Activated CD4-positive, CD25-positive, alpha-beta regulatory T cell treated with anti-CD3 and anti-CD28 coated beads, Interleukin-2, amount 50 U/mL, for 16 hours (primary cell): ENCODE results near the gene MMEL1.
"Not testable (repeated sequence)": the region's sequence is repeated elsewhere in the genome, so short reads cannot be mapped to it uniquely, and the experiment has no call there.

Experiments
- DNase-seq: peaks from one replicate; pipeline ENCODE4 v3.0.0-alpha.2; 2020; ENCODE audit warnings: low read depth, low spot score

The MMEL1 gene

DNA sequence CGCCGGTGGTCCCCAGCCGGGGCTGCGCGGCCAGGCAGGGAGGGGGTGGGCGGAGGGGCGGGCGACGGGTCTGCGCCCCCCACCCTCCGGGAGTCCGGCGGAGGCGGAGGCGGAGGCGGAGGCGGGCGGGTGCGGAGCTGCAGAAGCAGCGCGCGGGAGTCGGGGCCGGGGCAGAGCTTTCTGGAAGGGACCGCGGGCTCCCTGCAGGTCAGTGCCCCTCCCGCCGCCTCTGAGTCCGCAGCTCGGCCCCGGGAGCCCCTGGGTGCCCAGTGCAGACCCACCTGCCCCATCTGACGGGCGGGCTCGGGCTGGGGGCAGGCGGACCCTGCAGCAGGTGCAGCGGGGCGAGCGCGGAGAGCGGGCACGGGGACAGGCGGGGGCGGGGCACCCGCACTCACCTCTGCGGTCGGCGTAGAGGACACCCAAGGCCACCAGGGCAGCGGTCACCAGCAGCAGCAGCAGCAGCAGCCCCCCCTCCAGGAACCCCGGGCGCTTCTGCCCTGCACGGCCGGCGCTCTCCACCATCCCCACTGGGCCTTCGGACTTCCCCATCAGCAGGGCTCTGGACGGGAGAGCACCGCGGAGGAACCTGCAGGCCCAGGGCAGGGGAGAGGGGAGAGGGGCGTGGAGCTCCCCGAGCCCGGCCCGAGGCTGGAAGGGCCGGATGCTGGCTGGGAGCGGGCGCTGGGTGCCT, 3.7 kb downstream of the MMEL1 start:
- no peak for DNase-seq

DNA sequence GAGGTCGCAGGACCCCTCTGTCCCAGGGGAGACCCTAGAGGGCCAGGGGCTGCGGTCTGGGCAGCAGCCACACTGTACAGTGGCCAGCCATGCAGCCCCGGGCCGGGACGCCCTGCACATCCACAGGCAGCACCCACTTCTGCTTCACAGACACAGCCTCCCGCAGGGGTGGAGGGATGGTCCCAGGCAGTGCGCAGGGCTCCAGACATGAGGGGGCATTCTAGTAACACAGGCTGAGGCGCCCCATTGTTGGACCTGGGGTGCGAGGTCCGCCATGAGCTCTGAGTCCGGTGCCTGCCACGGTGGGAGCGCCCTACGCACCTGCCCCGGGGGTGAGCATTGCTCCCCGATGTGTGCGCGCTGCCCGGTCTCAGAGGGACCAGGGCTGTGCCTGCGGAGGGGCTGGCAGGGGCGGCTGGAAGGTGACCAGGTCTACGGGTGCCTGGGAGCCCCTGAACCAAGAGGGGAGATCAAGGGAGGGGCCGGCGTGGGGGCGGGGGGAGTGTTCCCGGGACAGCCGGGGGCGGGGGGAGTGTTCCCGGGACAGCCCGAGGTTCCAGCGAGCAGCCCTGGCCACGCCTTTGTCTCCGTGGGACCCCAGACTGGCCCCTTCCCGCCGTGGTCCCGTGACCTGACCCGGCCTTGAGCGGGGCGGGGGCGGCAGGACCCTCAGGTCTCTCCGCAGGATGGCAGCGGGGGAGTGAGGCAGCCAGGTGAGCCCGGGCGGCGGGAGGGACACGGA, 4.5 kb downstream of the MMEL1 start:
- no peak for DNase-seq

DNA sequence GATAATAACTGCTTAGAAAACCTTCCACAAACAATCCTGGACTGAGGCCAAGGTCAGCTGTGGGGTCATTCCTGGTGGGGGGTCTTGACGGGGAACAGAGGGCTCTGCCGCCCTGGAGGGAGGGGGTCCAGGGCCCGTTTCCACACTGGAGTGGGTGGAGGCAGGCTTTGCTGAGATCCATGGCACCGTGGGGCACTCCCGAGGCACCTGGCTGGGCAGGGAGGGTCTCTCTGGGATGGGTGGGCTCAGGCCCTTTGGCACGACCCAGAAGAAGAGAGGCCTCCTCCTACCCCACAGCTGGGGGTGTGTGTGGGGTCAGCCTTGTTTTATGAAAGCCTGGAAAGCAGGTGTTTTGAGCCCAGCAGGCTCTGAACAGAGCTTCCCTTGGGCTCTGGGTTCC, 5.1 kb downstream of the MMEL1 start:
- no peak for DNase-seq

DNA sequence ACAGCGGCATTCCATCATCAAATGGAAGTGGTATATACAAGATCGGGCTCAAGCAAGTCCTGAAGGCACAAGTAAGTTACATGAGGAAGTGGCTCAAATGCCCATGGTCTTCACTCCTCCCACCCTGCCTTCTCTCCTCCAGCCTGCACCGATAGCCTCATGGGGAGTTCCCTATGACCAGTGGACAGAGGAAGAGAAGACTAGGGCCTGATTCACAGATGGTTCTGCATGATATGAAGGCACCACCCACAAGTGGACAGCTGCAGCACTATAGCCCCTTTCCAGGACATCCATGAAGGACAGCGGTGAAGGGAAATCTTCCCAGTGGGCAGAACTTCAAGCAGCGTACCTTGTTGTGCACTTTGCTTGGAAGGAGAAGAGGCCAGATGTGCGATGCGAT, 7.1 kb downstream of the MMEL1 start:
- DNase-seq: not testable (repeated sequence)

DNA sequence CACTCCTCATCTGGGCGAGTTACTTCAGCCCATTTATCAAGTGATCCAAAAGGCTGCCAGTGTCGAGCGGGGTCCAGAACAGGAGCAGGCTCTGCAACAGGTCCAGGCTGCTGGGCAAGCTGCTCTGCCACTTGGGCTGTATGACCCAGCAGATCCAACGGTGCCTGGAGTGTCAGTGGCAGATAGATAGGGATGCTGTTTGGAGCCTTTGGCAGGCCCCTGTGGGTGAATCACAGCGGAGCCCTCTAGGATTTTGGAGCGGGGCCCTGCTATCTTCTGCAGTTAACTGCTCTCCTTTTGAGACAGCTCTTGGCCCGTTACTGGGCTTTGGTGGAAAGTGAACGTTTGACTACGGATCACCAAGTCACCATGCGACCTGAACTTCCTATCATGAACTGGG, 7.5 kb downstream of the MMEL1 start:
- no peak for DNase-seq

DNA sequence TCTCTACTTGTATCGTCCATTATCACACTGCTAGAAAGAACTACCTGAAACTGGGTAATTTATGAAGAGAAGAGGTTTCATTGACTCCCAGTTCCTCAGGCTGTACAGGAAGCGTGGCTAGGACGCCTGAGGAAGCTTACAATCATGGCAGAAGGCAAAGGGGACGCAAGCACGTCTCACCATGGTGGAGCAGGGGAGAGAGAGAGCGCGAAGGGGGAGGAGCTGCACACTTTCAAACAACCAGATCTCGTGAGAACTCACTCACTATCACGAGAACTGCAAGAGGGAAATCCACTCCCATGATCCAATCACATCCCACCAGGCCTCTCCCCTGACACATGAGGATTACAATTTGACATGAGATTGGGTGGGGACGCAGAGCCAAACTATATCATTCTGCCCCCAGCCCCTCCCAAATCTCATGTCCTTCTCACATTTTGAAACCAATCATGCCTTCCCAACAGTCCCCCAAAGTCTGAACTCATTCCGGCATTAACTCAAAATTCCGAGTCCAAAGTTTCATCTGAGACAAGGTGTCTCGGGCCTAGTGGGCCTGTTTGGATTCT, 8.0 kb downstream of the MMEL1 start:
- no peak for DNase-seq

DNA sequence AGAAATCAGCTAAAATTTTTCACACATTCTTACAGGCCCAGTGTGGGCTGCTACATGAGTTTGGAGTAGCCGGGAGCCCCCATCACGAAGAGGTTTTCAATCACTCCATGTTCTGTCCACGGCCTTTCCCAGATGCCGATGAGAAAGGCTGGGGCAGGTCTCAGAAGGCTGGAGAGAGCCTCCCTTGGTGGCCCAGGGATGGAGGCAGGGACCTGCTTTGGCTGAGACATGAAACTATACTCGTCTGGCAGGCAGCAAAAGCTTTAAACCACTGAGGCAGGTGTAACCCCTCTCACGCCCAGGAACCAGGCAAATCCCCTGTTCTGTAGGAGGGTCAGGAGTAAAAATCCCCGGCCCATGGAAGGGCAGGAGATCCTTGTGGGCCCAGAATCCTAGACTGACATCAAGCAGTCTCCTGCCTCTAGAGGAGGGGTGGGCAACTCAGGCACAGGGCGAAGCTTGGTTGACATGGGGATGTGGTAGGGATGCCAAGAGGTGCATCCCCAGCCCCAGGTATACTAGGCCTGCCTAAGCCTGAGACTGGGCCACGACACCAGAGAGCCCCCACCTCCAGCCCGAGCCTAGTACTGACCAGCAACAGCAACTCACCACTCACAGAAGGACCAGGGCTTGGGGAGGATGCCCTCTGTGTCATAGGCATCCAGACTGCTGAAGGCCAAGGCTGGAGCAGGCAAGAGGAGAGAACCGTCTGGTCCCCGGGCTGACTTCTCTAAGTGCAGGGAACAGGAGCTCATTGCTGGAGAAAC, 9.1 kb downstream of the MMEL1 start:
- DNase-seq: no peak

DNA sequence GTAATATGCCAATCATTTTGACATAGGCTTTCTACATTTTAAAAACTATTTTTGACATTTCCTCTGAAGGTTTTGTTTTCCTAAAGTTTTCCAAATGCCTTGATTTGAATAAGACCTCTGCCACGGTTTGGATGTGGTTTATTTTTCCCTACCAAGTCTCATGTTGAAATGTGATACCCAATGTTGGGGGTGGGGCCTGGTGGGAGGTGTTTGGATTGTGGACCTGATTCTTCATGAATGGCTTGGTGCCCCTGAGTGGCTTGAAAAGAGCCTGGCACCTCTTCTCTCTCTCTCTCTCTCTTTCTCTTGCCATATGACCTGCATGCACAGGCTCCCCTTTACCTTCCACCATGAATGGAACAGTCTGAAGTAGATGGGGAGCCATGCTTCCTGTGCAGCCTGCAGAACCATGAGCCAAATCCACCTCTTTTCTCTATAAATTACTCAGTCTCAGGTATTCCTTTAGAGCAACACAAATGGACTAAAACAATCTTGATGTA, 14.8 kb downstream of the MMEL1 start:
- DNase-seq: no peak

DNA sequence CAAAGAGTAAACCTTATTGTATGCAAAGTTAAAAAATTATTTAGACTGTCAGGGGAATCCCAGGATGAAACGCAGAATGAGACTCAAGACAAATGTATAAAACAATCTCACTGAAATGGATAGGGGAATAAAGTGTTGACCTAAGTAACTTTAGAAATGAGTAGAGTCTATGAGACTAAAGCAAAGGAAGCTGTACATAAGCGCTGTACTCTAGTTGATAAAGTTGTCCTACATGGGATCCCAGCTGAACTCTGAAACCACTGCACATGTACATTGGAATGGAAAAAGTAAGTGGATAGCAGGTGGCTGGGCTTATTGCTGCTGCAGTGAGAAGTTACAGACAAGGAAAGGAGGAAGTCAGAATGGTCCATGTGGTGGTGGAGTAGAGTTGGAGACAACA, 18.7 kb downstream of the MMEL1 start:
- no peak for DNase-seq

DNA sequence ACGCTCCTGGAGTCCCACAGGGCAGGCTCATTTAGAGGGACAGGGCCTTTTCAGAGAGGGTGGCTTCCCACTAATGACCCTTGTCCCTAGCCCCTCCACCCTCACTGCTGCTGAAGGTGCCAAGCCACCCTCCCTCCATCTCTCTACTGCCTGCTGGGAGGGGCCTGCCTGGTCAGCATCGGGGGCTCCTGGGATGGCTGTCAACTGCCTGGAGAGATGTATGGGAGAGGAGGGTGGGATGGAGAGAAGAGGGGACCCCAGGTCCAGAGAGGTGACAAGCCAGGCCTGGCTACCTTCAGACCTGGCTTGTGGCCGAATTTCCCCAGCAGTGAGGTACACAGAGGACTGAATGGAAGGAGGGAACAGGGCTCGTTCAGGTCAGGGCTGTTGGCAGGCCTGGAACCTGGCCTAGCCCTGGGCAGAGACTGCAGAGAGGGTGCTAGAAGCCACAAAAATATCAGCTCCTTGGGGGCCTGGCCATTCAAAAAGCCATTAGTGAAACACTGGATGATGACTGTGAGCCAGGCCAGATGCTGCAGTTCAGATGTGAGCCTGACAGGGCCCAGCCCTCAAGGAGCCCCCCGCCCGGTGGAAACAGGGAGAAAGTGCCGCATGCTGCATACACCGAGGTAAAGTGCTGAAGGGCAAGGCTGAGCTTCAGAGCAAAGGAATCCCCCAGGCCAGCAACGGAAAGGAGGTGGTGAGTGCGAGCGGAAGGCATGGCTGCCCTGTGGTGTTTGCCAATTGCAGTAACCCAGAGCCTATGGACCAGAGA, 20.0 kb downstream of the MMEL1 start:
- no peak for DNase-seq

DNA sequence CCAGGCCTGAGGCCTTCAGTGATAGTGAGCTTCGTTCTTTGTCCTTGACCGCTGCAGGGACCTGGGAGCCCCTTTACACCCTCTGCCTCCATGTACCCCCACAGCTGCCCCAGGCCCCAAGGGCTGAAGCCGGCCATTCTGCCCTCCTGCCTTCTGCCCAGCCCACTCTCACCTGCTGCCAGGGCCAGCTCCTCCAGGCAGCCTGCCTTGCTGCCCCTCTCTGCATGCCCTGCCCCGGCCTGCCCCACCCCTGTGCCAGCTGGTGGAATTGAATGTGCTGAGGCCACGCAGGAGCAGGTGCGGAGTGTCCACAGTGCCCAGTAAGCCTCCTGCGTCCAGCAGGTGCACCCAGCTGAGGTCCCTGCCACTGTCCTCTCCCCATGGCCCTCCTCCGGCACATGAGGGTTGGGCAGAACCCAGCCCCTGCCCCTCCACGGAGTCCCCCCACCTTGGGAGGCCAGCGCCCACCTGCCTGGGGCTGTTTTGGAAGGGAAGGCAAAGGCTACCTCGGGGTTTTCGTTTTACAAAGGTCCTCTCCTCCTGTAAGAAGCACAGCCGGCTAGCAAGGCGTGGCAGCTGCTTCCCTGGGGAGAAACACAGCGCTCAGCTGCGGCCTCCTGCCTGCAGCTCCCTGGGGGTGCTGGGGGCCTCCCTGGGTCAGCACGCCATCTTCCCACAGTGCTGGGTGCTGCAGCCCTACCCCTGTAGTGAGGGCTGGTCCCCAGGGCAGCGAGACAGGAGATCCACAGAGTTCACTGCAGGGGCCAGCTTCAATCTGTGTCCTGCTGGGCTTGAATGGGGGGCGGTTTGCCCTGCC, 21.0 kb downstream of the MMEL1 start:
- DNase-seq: no peak

DNA sequence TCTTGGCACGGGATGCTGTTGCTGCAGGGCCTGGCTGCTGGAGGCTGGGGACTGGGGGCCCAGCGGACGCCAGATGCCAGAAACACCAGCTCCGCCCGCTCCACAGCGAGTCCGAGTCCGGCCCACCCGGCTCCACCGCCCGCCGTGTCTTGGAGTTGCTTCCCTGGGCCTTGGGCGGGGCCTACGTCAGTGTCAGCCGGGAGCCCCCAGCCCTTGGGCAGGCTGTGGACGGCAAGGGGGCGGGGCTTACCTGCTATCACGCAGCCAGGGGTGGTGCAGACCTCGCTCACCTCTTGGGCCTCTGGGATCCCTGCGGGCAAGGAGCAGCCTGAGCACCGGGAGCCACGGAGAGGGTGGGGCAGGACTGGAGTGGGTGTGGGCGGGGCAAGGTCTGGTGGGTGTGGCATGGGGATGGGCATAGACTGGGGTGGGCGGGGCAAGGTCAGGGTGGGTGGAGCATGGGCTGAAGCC, 21.8 kb downstream of the MMEL1 start:
- DNase-seq: no peak

DNA sequence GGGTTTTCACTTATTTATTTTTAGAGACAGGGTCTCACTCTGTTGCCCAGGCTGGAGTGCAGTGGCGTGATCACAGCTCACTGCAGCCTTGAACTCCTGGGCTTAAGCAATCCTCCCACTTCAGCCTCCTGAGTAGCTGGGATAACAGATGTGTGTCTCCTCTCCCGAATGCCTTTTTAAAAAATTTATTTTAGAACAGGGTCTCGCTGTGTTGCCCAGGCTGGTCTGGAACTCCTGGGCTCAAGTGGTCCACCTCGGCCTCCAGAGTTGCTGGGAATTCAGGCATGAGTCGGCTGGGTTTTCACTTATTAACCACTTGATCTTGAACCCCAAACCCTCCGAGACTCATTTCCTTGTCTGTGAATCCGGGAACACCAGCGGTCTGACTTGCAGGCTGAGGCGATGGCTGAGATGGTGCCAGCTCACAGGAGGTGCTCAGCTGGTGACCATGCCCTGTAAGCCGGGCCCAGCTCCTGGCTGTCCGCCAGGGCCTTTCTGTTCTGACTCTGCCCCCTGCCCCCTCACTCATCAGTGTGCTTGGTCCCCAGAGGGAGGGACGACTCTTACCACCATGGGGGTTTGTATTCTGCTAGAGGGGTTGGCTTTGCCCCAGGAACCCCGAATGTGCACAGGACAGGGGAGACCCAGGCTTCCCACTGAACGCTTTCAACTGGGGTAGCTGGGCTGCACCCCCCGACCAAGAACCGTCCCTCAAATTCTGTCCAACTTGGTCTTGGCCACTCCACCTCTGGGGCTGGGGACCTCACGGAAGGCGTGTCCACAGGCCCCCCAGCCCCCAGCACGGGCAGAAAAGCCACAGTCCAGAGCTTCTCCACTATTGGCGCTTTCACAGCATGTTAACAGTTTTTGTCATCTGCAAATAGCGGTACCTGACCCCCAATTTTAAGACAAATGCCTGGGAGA, 22.5 kb downstream of the MMEL1 start:
- DNase-seq: no peak

DNA sequence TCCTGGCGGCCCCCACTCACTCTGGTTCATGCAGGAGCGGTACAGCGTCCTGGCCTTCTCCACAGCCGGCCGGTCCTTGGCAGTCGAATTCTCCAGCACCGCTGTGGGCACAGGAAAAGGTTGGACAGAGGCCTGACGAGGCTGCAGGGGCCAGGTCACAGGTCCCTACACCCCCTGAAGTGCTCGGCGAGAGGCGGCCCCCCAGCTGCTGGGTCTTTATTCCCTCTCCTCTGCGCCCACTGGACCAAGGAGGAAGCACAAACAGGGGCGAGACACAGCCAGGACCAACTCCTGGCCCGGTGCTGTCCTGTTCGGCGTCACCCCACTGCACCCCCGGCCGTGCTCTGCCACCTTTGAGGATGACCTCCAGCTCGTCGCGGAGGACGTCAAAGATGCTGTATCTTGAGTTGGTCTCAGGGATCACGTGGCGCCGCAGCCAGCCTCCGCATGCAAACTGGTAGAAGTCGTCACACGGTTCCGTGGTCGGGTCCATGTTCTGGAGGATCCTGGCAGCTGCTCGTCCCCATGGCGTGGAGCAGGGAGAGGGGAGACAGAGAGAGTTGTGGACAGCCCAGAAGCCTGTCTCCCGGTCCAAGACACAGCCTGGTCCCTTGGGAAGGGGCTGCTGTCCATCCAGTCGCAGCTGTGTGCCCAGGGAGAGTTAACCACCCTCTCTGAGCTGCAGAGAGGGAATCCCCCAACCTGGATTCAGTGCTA, 23.3 kb downstream of the MMEL1 start:
- no peak for DNase-seq

DNA sequence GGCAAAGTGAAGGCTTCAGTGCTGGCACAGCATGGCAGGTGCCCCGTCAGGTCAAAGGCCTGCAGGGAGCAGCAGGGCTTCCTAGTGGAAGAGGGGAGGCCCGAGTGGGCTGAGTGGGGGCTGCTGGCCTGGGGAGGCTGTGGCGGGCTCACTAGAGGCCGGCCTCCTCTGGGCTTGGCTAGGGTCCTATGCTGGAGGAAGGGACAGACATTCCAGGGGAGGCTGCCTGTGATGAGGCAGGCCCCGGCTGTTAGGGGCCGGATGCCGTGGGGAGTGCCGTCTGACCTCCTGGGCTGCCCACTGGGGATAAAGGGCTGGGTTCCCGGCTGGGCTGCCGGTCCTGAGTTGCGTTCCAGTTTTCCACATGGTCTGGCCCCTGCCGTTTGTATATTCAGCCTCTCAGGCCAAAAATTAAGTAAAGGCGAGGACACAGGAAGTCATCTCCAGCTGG, 25.1 kb downstream of the MMEL1 start:
- no peak for DNase-seq

DNA sequence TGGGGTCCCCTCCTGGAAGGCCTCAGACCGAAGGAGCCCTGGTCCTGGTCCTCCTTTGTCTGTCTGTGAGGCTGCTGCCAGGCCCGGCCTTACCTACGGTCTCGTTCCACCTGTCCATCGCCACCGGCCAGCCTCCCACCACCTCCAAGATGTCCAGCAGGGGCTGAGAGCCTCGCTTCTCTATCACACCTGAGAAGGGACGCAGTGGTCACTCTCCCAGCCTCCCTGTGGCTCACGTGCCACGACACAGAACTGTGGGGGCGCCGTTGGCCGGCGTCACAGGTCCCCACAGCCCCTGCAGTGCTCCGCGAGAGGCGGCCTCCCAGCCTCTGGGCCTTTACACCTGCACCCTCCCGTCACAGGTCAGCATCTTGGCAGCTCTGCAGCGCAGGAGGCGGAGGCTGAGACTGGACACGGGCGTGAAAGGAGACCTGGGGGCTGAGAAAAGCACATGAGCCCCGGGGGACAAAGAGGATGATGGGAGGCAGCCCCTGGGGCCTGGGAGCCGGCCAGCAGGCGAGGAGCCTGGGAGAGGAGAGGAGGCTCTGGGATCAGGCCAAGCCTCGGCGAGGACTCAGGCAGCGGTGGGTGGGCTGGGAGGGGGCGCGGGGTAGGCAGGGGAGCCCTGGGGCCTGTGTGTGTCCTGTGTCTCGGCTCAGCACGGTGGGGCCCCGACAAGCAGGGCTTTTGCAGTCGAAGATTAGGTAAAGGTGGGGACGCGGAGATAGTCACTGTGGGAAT, 25.8 kb downstream of the MMEL1 start:
- no peak for DNase-seq

DNA sequence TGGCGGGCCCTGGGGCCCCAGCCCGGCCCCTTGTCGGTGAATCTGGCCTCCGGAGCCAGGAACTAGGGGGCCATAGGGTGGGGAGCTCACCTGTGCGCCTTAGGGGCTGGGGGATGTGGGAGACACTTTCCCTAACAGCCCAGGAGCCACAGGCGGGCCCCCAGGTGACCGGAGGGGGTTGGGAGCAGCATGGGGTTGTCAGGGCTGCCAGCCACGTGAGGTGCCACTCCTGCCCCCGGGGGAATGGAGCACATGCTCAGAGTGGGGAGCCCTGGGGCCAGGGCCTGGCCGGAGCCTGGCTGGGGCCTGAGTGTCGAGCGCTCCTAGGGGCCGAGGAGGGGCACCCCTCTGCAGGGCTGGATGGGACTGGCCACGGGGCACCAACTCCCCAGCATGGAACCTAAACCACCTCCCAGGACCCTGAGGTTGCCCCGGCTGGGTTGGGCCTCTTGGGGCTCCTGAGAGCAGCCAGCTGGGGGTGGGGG, 26.4 kb downstream of the MMEL1 start:
- no peak for DNase-seq
